Measurements from ENCODE around the gene CTBP2. TPM values are rescaled to one million over a fixed set of nuclear protein-coding genes. Genes with fewer than 3 reads are reported as not detected.

CTBP2 gene
- total and polyA plus RNA-seq, 10 of the 15 experiments (the other 5 are each of a cell fraction or from before 2014, with no cell fraction given), result 0.02 to 0.72 (median 0.06) TPM; not detected in 2

DNA sequence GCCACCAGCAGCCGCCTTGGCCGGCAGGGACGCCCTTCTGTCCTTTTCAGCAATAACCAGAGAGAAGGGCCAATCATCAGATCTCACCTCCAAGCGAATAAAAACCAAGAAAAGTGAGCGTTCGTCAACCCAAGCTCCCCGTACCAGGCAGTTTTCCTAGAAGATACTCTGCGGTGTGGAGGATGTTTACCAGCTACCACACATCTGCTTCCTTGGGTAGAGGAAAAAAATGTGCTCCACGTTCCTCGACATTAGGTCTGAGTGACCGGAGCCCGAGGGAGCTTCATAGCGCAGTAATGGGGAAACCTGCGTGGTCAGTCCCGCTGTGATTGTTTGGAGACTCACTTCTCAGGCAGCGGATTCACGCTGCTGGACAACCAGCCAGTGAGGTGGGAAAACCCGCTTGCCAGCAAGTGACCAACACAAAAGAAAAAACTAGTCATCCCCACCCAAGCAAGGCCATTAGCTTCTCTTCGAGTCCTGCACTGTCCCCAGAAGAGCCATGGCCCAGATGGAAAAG lies 145.5 kb downstream of the CTBP2 start:
- Histone ChIP-seq H3K36me3 (ENCODE audit: control insufficient read depth in 2 of 2, insufficient read depth in 2 of 2, low read length in 1 of 2) (no peaks in the 10 kb centered on the region), H3K9ac (ENCODE audit: control insufficient read depth, insufficient read depth, low read length) (no peak overlapping the region), H3K9me3 (replicated peaks; ENCODE audit: control insufficient read depth, insufficient read depth, low read length) (no peaks in the 10 kb centered on the region; the same call in 2 of the 3 replicates), H3K27ac (ENCODE audit: control insufficient read depth, insufficient read depth) (no peak overlapping the region), H3K27me3 (replicated peaks in 1 of 2; ENCODE audit: control insufficient read depth in 2 of 2, insufficient read depth in 2 of 2, low read length in 1 of 2) (peaks cover 2 to 4% of the 10 kb centered on the region in 2 experiments; a peak in 2 of 4 replicates), H4K20me1 (ENCODE audit: control insufficient read depth, insufficient read depth) (no peaks in the 10 kb centered on the region), H3K4me2 (ENCODE audit: control insufficient read depth, insufficient read depth) (no peak overlapping the region), H3K4me3 (no peak overlapping the region), H3K4me1 (ENCODE audit: control insufficient read depth, insufficient read depth, low read length) (no peaks in the 10 kb centered on the region), H3K79me2 (ENCODE audit: control insufficient read depth, insufficient read depth, low read length) (no peaks in the 10 kb centered on the region), H2AFZ (ENCODE audit: control insufficient read depth, low read depth, low read length) (no peak overlapping the region)
- SMC1A ChIA-PET (ENCODE audit: uncharacterized antibody, unreplicated experiment), result no interaction called here
- intact Hi-C loops (cut with micrococcal nuclease; ENCODE audit: unreplicated experiment) (no loop called here), in situ Hi-C loops (cut with MboI) (no loop called here)
- FAIRE-seq (no peak), ATAC-seq (no peak), DNase-seq (ENCODE audit: low read depth, low spot score) (no peak)
- RAD21 ChIA-PET (ENCODE audit: unreplicated experiment), result no interaction called here
- POLR2A ChIA-PET, result no interaction called here
- CTCF ChIA-PET, result no interaction called here
- 48% methylated on average over 19 of the region's 19 CpGs for WGBS (ENCODE audit: insufficient coverage, insufficient replicate concordance, low lambda C conversion rate, missing lambda C conversion rate)
- BruUV-seq (replicated peaks), result no TSS peak
- TF ChIP-seq NFYB (IDR thresholded peaks at IDR 0.05; ENCODE audit: insufficient read depth, low read depth, low read length) (no peak), ZNF384 (IDR thresholded peaks at IDR 0.05; ENCODE audit: borderline replicate concordance, low read depth, low read length) (no peak), SMAD5 (IDR thresholded peaks at IDR 0.05; ENCODE audit: low read depth) (no peak), SMARCA5 (IDR thresholded peaks at IDR 0.05) (no peak), SUZ12 (IDR thresholded peaks at IDR 0.05; ENCODE audit: unreplicated experiment) (no peak), TCF3 (IDR thresholded peaks at IDR 0.05; ENCODE audit: borderline replicate concordance, insufficient read depth, low read depth, low read length) (no peak), HCFC1 (IDR thresholded peaks at IDR 0.05; ENCODE audit: low read length) (no peak), SPI1 (IDR thresholded peaks at IDR 0.05; ENCODE audit: borderline replicate concordance, insufficient read depth, low read depth, low read length) (no peak), BACH1 (IDR thresholded peaks at IDR 0.05; ENCODE audit: borderline replicate concordance) (no peak), TCF12 (IDR thresholded peaks at IDR 0.05; ENCODE audit: low read depth, low read length) (no peak), CBFB (IDR thresholded peaks at IDR 0.05; ENCODE audit: low read depth) (no peak), EGR1 (IDR thresholded peaks at IDR 0.05; ENCODE audit: borderline replicate concordance in 1 of 2, low read depth in 2 of 2, low read length in 2 of 2) (no peak)
- TF ChIP-seq, protein P1, sequence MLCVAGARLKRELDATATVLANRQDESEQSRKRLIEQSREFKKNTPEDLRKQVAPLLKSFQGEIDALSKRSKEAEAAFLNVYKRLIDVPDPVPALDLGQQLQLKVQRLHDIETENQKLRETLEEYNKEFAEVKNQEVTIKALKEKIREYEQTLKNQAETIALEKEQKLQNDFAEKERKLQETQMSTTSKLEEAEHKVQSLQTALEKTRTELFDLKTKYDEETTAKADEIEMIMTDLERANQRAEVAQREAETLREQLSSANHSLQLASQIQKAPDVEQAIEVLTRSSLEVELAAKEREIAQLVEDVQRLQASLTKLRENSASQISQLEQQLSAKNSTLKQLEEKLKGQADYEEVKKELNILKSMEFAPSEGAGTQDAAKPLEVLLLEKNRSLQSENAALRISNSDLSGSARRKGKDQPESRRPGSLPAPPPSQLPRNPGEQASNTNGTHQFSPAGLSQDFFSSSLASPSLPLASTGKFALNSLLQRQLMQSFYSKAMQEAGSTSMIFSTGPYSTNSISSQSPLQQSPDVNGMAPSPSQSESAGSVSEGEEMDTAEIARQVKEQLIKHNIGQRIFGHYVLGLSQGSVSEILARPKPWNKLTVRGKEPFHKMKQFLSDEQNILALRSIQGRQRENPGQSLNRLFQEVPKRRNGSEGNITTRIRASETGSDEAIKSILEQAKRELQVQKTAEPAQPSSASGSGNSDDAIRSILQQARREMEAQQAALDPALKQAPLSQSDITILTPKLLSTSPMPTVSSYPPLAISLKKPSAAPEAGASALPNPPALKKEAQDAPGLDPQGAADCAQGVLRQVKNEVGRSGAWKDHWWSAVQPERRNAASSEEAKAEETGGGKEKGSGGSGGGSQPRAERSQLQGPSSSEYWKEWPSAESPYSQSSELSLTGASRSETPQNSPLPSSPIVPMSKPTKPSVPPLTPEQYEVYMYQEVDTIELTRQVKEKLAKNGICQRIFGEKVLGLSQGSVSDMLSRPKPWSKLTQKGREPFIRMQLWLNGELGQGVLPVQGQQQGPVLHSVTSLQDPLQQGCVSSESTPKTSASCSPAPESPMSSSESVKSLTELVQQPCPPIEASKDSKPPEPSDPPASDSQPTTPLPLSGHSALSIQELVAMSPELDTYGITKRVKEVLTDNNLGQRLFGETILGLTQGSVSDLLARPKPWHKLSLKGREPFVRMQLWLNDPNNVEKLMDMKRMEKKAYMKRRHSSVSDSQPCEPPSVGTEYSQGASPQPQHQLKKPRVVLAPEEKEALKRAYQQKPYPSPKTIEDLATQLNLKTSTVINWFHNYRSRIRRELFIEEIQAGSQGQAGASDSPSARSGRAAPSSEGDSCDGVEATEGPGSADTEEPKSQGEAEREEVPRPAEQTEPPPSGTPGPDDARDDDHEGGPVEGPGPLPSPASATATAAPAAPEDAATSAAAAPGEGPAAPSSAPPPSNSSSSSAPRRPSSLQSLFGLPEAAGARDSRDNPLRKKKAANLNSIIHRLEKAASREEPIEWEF (IDR thresholded peaks at IDR 0.05; ENCODE audit: insufficient replicate concordance, low read depth, low read length), result no peak
- TF ChIP-seq, protein P2, sequence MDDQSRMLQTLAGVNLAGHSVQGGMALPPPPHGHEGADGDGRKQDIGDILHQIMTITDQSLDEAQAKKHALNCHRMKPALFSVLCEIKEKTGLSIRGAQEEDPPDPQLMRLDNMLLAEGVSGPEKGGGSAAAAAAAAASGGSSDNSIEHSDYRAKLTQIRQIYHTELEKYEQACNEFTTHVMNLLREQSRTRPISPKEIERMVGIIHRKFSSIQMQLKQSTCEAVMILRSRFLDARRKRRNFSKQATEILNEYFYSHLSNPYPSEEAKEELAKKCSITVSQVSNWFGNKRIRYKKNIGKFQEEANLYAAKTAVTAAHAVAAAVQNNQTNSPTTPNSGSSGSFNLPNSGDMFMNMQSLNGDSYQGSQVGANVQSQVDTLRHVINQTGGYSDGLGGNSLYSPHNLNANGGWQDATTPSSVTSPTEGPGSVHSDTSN (IDR thresholded peaks at IDR 0.05; ENCODE audit: insufficient replicate concordance, low read depth, low read length), result no peak
- TF ChIP-seq, protein P3, sequence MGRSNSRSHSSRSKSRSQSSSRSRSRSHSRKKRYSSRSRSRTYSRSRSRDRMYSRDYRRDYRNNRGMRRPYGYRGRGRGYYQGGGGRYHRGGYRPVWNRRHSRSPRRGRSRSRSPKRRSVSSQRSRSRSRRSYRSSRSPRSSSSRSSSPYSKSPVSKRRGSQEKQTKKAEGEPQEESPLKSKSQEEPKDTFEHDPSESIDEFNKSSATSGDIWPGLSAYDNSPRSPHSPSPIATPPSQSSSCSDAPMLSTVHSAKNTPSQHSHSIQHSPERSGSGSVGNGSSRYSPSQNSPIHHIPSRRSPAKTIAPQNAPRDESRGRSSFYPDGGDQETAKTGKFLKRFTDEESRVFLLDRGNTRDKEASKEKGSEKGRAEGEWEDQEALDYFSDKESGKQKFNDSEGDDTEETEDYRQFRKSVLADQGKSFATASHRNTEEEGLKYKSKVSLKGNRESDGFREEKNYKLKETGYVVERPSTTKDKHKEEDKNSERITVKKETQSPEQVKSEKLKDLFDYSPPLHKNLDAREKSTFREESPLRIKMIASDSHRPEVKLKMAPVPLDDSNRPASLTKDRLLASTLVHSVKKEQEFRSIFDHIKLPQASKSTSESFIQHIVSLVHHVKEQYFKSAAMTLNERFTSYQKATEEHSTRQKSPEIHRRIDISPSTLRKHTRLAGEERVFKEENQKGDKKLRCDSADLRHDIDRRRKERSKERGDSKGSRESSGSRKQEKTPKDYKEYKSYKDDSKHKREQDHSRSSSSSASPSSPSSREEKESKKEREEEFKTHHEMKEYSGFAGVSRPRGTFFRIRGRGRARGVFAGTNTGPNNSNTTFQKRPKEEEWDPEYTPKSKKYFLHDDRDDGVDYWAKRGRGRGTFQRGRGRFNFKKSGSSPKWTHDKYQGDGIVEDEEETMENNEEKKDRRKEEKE (IDR thresholded peaks at IDR 0.05), result no peak

All from GM12878 (cell line).